Activated T-cell treated with anti-CD3 and anti-CD28 coated beads, Interleukin-2, amount 50 U/mL, for 72 hours (primary cell): ENCODE measurements around the gene NEK11. TPM values are rescaled to one million over a fixed set of nuclear protein-coding genes. Genes with fewer than 3 reads are reported as not detected.

Source experiments
- ATAC-seq, 2 donors: fragments of 150-1000 bp; cut with Tn5 transposase; replicated peaks in 1 of 2; 2 replicates each; pipeline ENCODE4 v1.10.0; 2021; ENCODE audit warnings: moderate library complexity in 2 of 2, mild to moderate bottlenecking in 1 of 2
- DNase-seq, 2 donors: peaks; one replicate each; pipeline ENCODE4 v3.0.0; 2021 to 2022; ENCODE audit warnings: mixed read lengths in 1 of 2
- H3K27ac Mint-ChIP-seq: one replicate; pipeline ENCODE4 v1.8.0; 2022; ENCODE audit warnings: mild to moderate bottlenecking, moderate library complexity, mixed read lengths
- H3K27me3 Mint-ChIP-seq: one replicate; pipeline ENCODE4 v1.8.0; 2022; ENCODE audit warnings: low read depth, mixed read lengths
- H3K36me3 Mint-ChIP-seq, 2 donors: one replicate each; pipeline ENCODE4 v1.8.0; 2022; ENCODE audit warnings: mixed read lengths in 2 of 2, mild to moderate bottlenecking in 1 of 2; ENCODE audit not compliant: insufficient read depth in 2 of 2
- H3K4me1 Mint-ChIP-seq: one replicate; pipeline ENCODE4 v1.8.0; 2022; ENCODE audit warnings: low read depth, mixed read lengths
- H3K4me3 Mint-ChIP-seq, 2 donors: one replicate each; pipeline ENCODE4 v1.8.0; 2022; ENCODE audit warnings: mild to moderate bottlenecking in 2 of 2, mixed read lengths in 2 of 2, moderate library complexity in 2 of 2
- H3K9me3 Mint-ChIP-seq, 2 donors: one replicate each; pipeline ENCODE4 v1.8.0; 2022; ENCODE audit warnings: mixed read lengths in 2 of 2
- total RNA-seq, 2 donors: library from RNA; stranded (reverse); gene quantifications; one replicate each; pipeline ENCODE4 v1.2.3, GENCODE V29; 2022

The NEK11 gene
- total RNA-seq = 1 to 10 TPM; 2.7 to 3.1 TPM

GRCh38 chr3:131026321-131027151 is at the start of gene NEK11, which contains the start of gene ASTE1:
NEK11 (plus strand) TSS chr3:131026877; CDS start chr3:131029709, 2,832 bp downstream.
ASTE1 (minus strand) TSS chr3:131026825; CDS start chr3:131025306, 1,519 bp downstream.
- Mint-ChIP-seq H3K27ac (peak within 1 kb of the TSS; percentile 90), H3K9me3 (peaks cover 0 to 2% of the 10 kb centered on the region in 2 donors), H3K27me3 (no peaks in the 10 kb centered on the region), H3K4me3 (peak within 1 kb of the TSS; percentile 92 to 95), H3K4me1 (peaks cover 47% of the 10 kb centered on the region), H3K36me3 (peaks cover 3 to 18% of the 10 kb centered on the region in 2 donors)
- DNase-seq (peak; percentile 90 to 93), ATAC-seq (peak; percentile 98 to 99)

GRCh38 chr3:130979117-130979516 is 47.6 kb upstream of the NEK11 start:
- DNase-seq = no peak
- H3K9me3 Mint-ChIP-seq = no peaks in the 10 kb centered on the region
- H3K27me3 Mint-ChIP-seq = no peaks in the 10 kb centered on the region
- no peaks in the 10 kb centered on the region for H3K4me1 Mint-ChIP-seq
- H3K36me3 Mint-ChIP-seq = peaks cover 1 to 2% of the 10 kb centered on the region in 2 donors
- H3K27ac Mint-ChIP-seq = no peak overlapping the region
- H3K4me3 Mint-ChIP-seq = no peak overlapping the region
- ATAC-seq = no peak

GRCh38 chr3:130981469-130981868 is 45.2 kb upstream of the NEK11 start:
- H3K36me3 Mint-ChIP-seq = peaks cover 0 to 1% of the 10 kb centered on the region in 2 donors
- H3K9me3 Mint-ChIP-seq = no peaks in the 10 kb centered on the region
- no peak for ATAC-seq
- H3K27me3 Mint-ChIP-seq = no peaks in the 10 kb centered on the region
- no peak for DNase-seq
- H3K4me3 Mint-ChIP-seq = no peak overlapping the region
- H3K27ac Mint-ChIP-seq = no peak overlapping the region
- H3K4me1 Mint-ChIP-seq = no peaks in the 10 kb centered on the region

GRCh38 chr3:130990282-130990681 is 36.4 kb upstream of the NEK11 start:
- no peak for DNase-seq
- H3K36me3 Mint-ChIP-seq = peaks cover 6 to 9% of the 10 kb centered on the region in 2 donors
- H3K4me3 Mint-ChIP-seq = no peak overlapping the region
- H3K9me3 Mint-ChIP-seq = no peaks in the 10 kb centered on the region
- peaks cover 10% of the 10 kb centered on the region for H3K4me1 Mint-ChIP-seq
- no peak for ATAC-seq
- no peaks in the 10 kb centered on the region for H3K27me3 Mint-ChIP-seq
- H3K27ac Mint-ChIP-seq = peak overlapping the region; percentile 21

GRCh38 chr3:130991126-130991525 is 35.6 kb upstream of the NEK11 start:
- DNase-seq = peak in 1 of 2 donors; percentile 3
- Mint-ChIP-seq H3K4me1 (peaks cover 10% of the 10 kb centered on the region), H3K27ac (no peak overlapping the region), H3K36me3 (peaks cover 6 to 13% of the 10 kb centered on the region in 2 donors), H3K27me3 (no peaks in the 10 kb centered on the region), H3K4me3 (no peak overlapping the region), H3K9me3 (no peaks in the 10 kb centered on the region)
- peak; percentile 49 to 53 for ATAC-seq

- Mint-ChIP-seq H3K36me3 (peaks cover 6 to 13% of the 10 kb centered on the region in 2 donors), H3K9me3 (no peaks in the 10 kb centered on the region), H3K27me3 (no peaks in the 10 kb centered on the region), H3K4me3 (no peak overlapping the region), H3K27ac (no peak overlapping the region), H3K4me1 (peaks cover 10% of the 10 kb centered on the region)
- no peak for ATAC-seq
- no peak for DNase-seq
Observed at GRCh38 chr3:130992344-130992743, 34.3 kb upstream of the NEK11 start.

GRCh38 chr3:130997289-130997688 is 29.4 kb upstream of the NEK11 start:
- Mint-ChIP-seq H3K27me3 (no peaks in the 10 kb centered on the region), H3K4me1 (no peaks in the 10 kb centered on the region), H3K27ac (no peak overlapping the region), H3K36me3 (peaks cover 0 to 7% of the 10 kb centered on the region in 2 donors), H3K9me3 (no peaks in the 10 kb centered on the region), H3K4me3 (no peak overlapping the region)
- no peak for DNase-seq
- no peak for ATAC-seq

GRCh38 chr3:131001071-131001470 is 25.6 kb upstream of the NEK11 start:
- no peak overlapping the region for H3K27ac Mint-ChIP-seq
- no peak overlapping the region for H3K4me3 Mint-ChIP-seq
- H3K4me1 Mint-ChIP-seq = peaks cover 12% of the 10 kb centered on the region
- peaks cover 6 to 8% of the 10 kb centered on the region in 2 donors for H3K36me3 Mint-ChIP-seq
- ATAC-seq = no peak
- no peak for DNase-seq
- no peaks in the 10 kb centered on the region for H3K9me3 Mint-ChIP-seq
- no peaks in the 10 kb centered on the region for H3K27me3 Mint-ChIP-seq

GRCh38 chr3:131004603-131005002 is 22.1 kb upstream of the NEK11 start:
- ATAC-seq = no peak
- Mint-ChIP-seq H3K4me3 (no peak overlapping the region), H3K4me1 (peaks cover 18% of the 10 kb centered on the region), H3K36me3 (peaks cover 6 to 12% of the 10 kb centered on the region in 2 donors), H3K27ac (peak overlapping the region; percentile 42), H3K9me3 (no peaks in the 10 kb centered on the region), H3K27me3 (no peaks in the 10 kb centered on the region)
- no peak for DNase-seq

GRCh38 chr3:131007256-131007655 is 19.4 kb upstream of the NEK11 start:
- ATAC-seq (no peak), DNase-seq (no peak)
- Mint-ChIP-seq H3K27me3 (no peaks in the 10 kb centered on the region), H3K4me1 (peaks cover 18% of the 10 kb centered on the region), H3K27ac (no peak overlapping the region), H3K9me3 (no peaks in the 10 kb centered on the region), H3K36me3 (peaks cover 8 to 16% of the 10 kb centered on the region in 2 donors), H3K4me3 (no peak overlapping the region)

GRCh38 chr3:131007782-131008181 is 18.9 kb upstream of the NEK11 start:
- DNase-seq = no peak
- no peaks in the 10 kb centered on the region for H3K27me3 Mint-ChIP-seq
- no peak overlapping the region for H3K27ac Mint-ChIP-seq
- no peak overlapping the region for H3K4me3 Mint-ChIP-seq
- peaks cover 18% of the 10 kb centered on the region for H3K4me1 Mint-ChIP-seq
- H3K36me3 Mint-ChIP-seq = peaks cover 8 to 16% of the 10 kb centered on the region in 2 donors
- ATAC-seq = no peak
- no peaks in the 10 kb centered on the region for H3K9me3 Mint-ChIP-seq

GRCh38 chr3:131008326-131008725 is 18.4 kb upstream of the NEK11 start:
- ATAC-seq = no peak
- H3K4me1 Mint-ChIP-seq = peaks cover 18% of the 10 kb centered on the region
- H3K36me3 Mint-ChIP-seq = peaks cover 9 to 19% of the 10 kb centered on the region in 2 donors
- H3K27ac Mint-ChIP-seq = no peak overlapping the region
- H3K27me3 Mint-ChIP-seq = no peaks in the 10 kb centered on the region
- no peak for DNase-seq
- no peaks in the 10 kb centered on the region for H3K9me3 Mint-ChIP-seq
- H3K4me3 Mint-ChIP-seq = no peak overlapping the region

- Mint-ChIP-seq H3K9me3 (no peaks in the 10 kb centered on the region), H3K27ac (no peak overlapping the region), H3K4me3 (no peak overlapping the region), H3K36me3 (peaks cover 10 to 17% of the 10 kb centered on the region in 2 donors), H3K4me1 (peaks cover 13% of the 10 kb centered on the region), H3K27me3 (no peaks in the 10 kb centered on the region)
- ATAC-seq = peak in 1 of 2 donors; percentile 20
- DNase-seq = no peak
Observed at GRCh38 chr3:131009698-131010097, 17.0 kb upstream of the NEK11 start.
